Activated T-cell treated with anti-CD3 and anti-CD28 coated beads, Interleukin-2, amount 50 U/mL, for 72 hours (primary cell): ENCODE measurements around the gene A2ML1. TPM values are rescaled to one million over a fixed set of nuclear protein-coding genes. Genes with fewer than 3 reads are reported as not detected.
A peak's percentile ranks its signal among the peaks of the same experiment; 100 is the strongest.
"Not testable (repeated sequence)": the region's sequence is repeated elsewhere in the genome, so short reads cannot be mapped to it uniquely, and the experiment has no call there.

Experiments used
- ATAC-seq, 2 donors: fragments of 150-1000 bp; cut with Tn5 transposase; replicated peaks in 1 of 2; 2 replicates each; pipeline ENCODE4 v1.10.0; 2021; ENCODE audit warnings: moderate library complexity in 2 of 2, mild to moderate bottlenecking in 1 of 2
- DNase-seq, 2 donors: peaks; one replicate each; pipeline ENCODE4 v3.0.0; 2021 to 2022; ENCODE audit warnings: mixed read lengths in 1 of 2
- H3K27ac Mint-ChIP-seq: one replicate; pipeline ENCODE4 v1.8.0; 2022; ENCODE audit warnings: mild to moderate bottlenecking, moderate library complexity, mixed read lengths
- H3K27me3 Mint-ChIP-seq: one replicate; pipeline ENCODE4 v1.8.0; 2022; ENCODE audit warnings: low read depth, mixed read lengths
- H3K36me3 Mint-ChIP-seq, 2 donors: one replicate each; pipeline ENCODE4 v1.8.0; 2022; ENCODE audit warnings: mixed read lengths in 2 of 2, mild to moderate bottlenecking in 1 of 2; ENCODE audit not compliant: insufficient read depth in 2 of 2
- H3K4me1 Mint-ChIP-seq: one replicate; pipeline ENCODE4 v1.8.0; 2022; ENCODE audit warnings: low read depth, mixed read lengths
- H3K4me3 Mint-ChIP-seq, 2 donors: one replicate each; pipeline ENCODE4 v1.8.0; 2022; ENCODE audit warnings: mild to moderate bottlenecking in 2 of 2, mixed read lengths in 2 of 2, moderate library complexity in 2 of 2
- H3K9me3 Mint-ChIP-seq, 2 donors: one replicate each; pipeline ENCODE4 v1.8.0; 2022; ENCODE audit warnings: mixed read lengths in 2 of 2
- total RNA-seq, 2 donors: library from RNA; stranded (reverse); gene quantifications; one replicate each; pipeline ENCODE4 v1.2.3, GENCODE V29; 2022

Gene A2ML1
- total RNA-seq = not detected

GRCh38 chr12:8822298-8822697 is at the start of gene A2ML1:
Gene A2ML1, plus strand, starts transcription at chr12:8822621. Its CDS starts 31 bp downstream, at chr12:8822652.
- ATAC-seq (no peak), DNase-seq (no peak)
- Mint-ChIP-seq H3K4me1 (peaks cover 2% of the 10 kb centered on the region), H3K27me3 (no peaks in the 10 kb centered on the region), H3K27ac (no peak within 1 kb of the TSS), H3K9me3 (no peaks in the 10 kb centered on the region), H3K36me3 (no peaks in the 10 kb centered on the region), H3K4me3 (no peak within 1 kb of the TSS)

- ATAC-seq (no peak), DNase-seq (no peak)
- Mint-ChIP-seq H3K4me1 (no peaks in the 10 kb centered on the region), H3K27ac (no peak overlapping the region), H3K27me3 (no peaks in the 10 kb centered on the region), H3K36me3 (no peaks in the 10 kb centered on the region), H3K4me3 (no peak overlapping the region), H3K9me3 (no peaks in the 10 kb centered on the region)
These were observed 49.0 kb upstream of the A2ML1 start for GRCh38 chr12:8773461-8773860.

- Mint-ChIP-seq H3K36me3 (no peaks in the 10 kb centered on the region), H3K9me3 (no peaks in the 10 kb centered on the region), H3K27ac (no peak overlapping the region), H3K4me3 (no peak overlapping the region), H3K27me3 (no peaks in the 10 kb centered on the region), H3K4me1 (no peaks in the 10 kb centered on the region)
- no peak for DNase-seq
- no peak for ATAC-seq
These were observed 43.1 kb upstream of the A2ML1 start for GRCh38 chr12:8779281-8779680.

GRCh38 chr12:8779862-8780261 is 42.6 kb upstream of the A2ML1 start:
- Mint-ChIP-seq H3K36me3 (no peaks in the 10 kb centered on the region), H3K27me3 (no peaks in the 10 kb centered on the region), H3K4me1 (no peaks in the 10 kb centered on the region), H3K4me3 (no peak overlapping the region), H3K27ac (no peak overlapping the region), H3K9me3 (no peaks in the 10 kb centered on the region)
- ATAC-seq (no peak), DNase-seq (no peak)

GRCh38 chr12:8780389-8780788 is 42.0 kb upstream of the A2ML1 start:
- ATAC-seq (no peak), DNase-seq (no peak)
- Mint-ChIP-seq H3K36me3 (no peaks in the 10 kb centered on the region), H3K27me3 (no peaks in the 10 kb centered on the region), H3K4me1 (no peaks in the 10 kb centered on the region), H3K4me3 (no peak overlapping the region), H3K9me3 (no peaks in the 10 kb centered on the region), H3K27ac (no peak overlapping the region)

- H3K4me3 Mint-ChIP-seq = no peak overlapping the region
- no peak for DNase-seq
- no peak for ATAC-seq
- no peaks in the 10 kb centered on the region for H3K27me3 Mint-ChIP-seq
- H3K4me1 Mint-ChIP-seq = no peaks in the 10 kb centered on the region
- no peaks in the 10 kb centered on the region for H3K36me3 Mint-ChIP-seq
- no peak overlapping the region for H3K27ac Mint-ChIP-seq
- no peaks in the 10 kb centered on the region for H3K9me3 Mint-ChIP-seq
These were observed 40.9 kb upstream of the A2ML1 start for GRCh38 chr12:8781381-8782127.

GRCh38 chr12:8784290-8784888 is 38.0 kb upstream of the A2ML1 start:
- no peak for ATAC-seq
- H3K4me1 Mint-ChIP-seq = no peaks in the 10 kb centered on the region
- H3K4me3 Mint-ChIP-seq = no peak overlapping the region
- no peaks in the 10 kb centered on the region for H3K9me3 Mint-ChIP-seq
- no peak for DNase-seq
- no peaks in the 10 kb centered on the region for H3K27me3 Mint-ChIP-seq
- no peaks in the 10 kb centered on the region for H3K36me3 Mint-ChIP-seq
- no peak overlapping the region for H3K27ac Mint-ChIP-seq

GRCh38 chr12:8785499-8785898 is 36.9 kb upstream of the A2ML1 start:
- H3K4me3 Mint-ChIP-seq = no peak overlapping the region
- H3K27ac Mint-ChIP-seq = no peak overlapping the region
- ATAC-seq = no peak
- no peak for DNase-seq
- H3K4me1 Mint-ChIP-seq = no peaks in the 10 kb centered on the region
- H3K9me3 Mint-ChIP-seq = no peaks in the 10 kb centered on the region
- H3K36me3 Mint-ChIP-seq = no peaks in the 10 kb centered on the region
- H3K27me3 Mint-ChIP-seq = no peaks in the 10 kb centered on the region

- not testable (repeated sequence) for ATAC-seq, H3K27ac Mint-ChIP-seq, H3K4me3 Mint-ChIP-seq, H3K9me3 Mint-ChIP-seq, H3K4me1 Mint-ChIP-seq, H3K27me3 Mint-ChIP-seq, H3K36me3 Mint-ChIP-seq, DNase-seq
These were observed 35.2 kb upstream of the A2ML1 start for GRCh38 chr12:8787206-8787605.

GRCh38 chr12:8788706-8789105 is 33.7 kb upstream of the A2ML1 start:
- H3K9me3 Mint-ChIP-seq, H3K36me3 Mint-ChIP-seq, DNase-seq, H3K4me1 Mint-ChIP-seq, H3K27ac Mint-ChIP-seq, H3K27me3 Mint-ChIP-seq, ATAC-seq: not testable (repeated sequence)
- peak overlapping the region; percentile 63 to 75 for H3K4me3 Mint-ChIP-seq

- peak overlapping the region; percentile 63 to 75 for H3K4me3 Mint-ChIP-seq
- H3K4me1 Mint-ChIP-seq, H3K27me3 Mint-ChIP-seq, H3K9me3 Mint-ChIP-seq, H3K36me3 Mint-ChIP-seq, H3K27ac Mint-ChIP-seq, DNase-seq, ATAC-seq: not testable (repeated sequence)
These were observed 32.9 kb upstream of the A2ML1 start for GRCh38 chr12:8789341-8790013.

GRCh38 chr12:8793226-8793625 is 29.2 kb upstream of the A2ML1 start:
- not testable (repeated sequence) for H3K36me3 Mint-ChIP-seq, H3K27me3 Mint-ChIP-seq, H3K4me1 Mint-ChIP-seq, H3K4me3 Mint-ChIP-seq, DNase-seq, H3K9me3 Mint-ChIP-seq, ATAC-seq, H3K27ac Mint-ChIP-seq

- H3K27ac Mint-ChIP-seq, ATAC-seq, H3K4me1 Mint-ChIP-seq, H3K27me3 Mint-ChIP-seq, H3K36me3 Mint-ChIP-seq, DNase-seq, H3K9me3 Mint-ChIP-seq, H3K4me3 Mint-ChIP-seq: not testable (repeated sequence)
These were observed 27.8 kb upstream of the A2ML1 start for GRCh38 chr12:8794611-8795010.
